K562 (cell line): ENCODE results near the gene KRTAP5-4. TPM values are rescaled to one million over a fixed set of nuclear protein-coding genes. Genes with fewer than 3 reads are reported as not detected.

Experiments
- FIP1L1 ChIP-seq: fragments of 200-400 bp; formaldehyde crosslinking; IDR thresholded peaks from 2 replicates; pipeline ENCODE4 v1.6.1; 2018; ENCODE audit warnings: mild to moderate bottlenecking, low read depth, low read length; ENCODE audit not compliant: poor library complexity, severe bottlenecking
- MCM5 ChIP-seq: fragments of 450-650 bp; IDR thresholded peaks from 2 replicates; pipeline ENCODE4 v1.6.1; 2016; ENCODE audit warnings: low read depth
- MYBL2 ChIP-seq, 2 experiments: fragments of 450-650 bp in 1 of 2; sonication (generic) in 1 of 2; formaldehyde crosslinking in 1 of 2; IDR thresholded peaks; 2 replicates each; pipeline versions ENCODE4 v1.6.1 to v1.8.1; 2017 to 2022; ENCODE audit warnings: borderline replicate concordance in 1 of 2, inconsistent platforms in 1 of 2, low read depth in 1 of 2, mild to moderate bottlenecking in 1 of 2, missing genetic modification reagents in 1 of 2, moderate library complexity in 1 of 2
- SRSF7 ChIP-seq: fragments of 200-400 bp; formaldehyde crosslinking; optimal IDR thresholded peaks from 2 replicates; pipeline ENCODE3; 2017; ENCODE audit warnings: mild to moderate bottlenecking, low read depth, low read length
- ZNF12 ChIP-seq: sonication (generic); formaldehyde crosslinking; IDR thresholded peaks from 2 replicates; pipeline ENCODE4 v1.4.0; 2020; ENCODE audit warnings: mild to moderate bottlenecking, missing genetic modification reagents
- polyA plus RNA-seq, 8 experiments: library from polyadenylated mRNA; depleted of rRNA in 4 of 8; stranded (reverse) in 5 of 8; unstranded in 3 of 8; fragments of >200 nt; fragmentation: Nextera tagmentation in 2 of 8; fragmentation: Illumina TruSeq in 1 of 8; extraction: Ambion mirVana in 2 of 8; extraction: Trizol in 1 of 8; gene quantifications; 2 replicates each; pipeline versions ENCODE4 v1.2.1 to v1.2.3, GENCODE V29; 2011 to 2014; ENCODE audit warnings: inconsistent platforms in 1 of 8, missing spikeins in 1 of 8
- total RNA-seq, 7 experiments: library from RNA; depleted of rRNA in 6 of 7; stranded (reverse); fragments of >200 nt in 6 of 7; fragmentation: Illumina TruSeq in 2 of 7; extraction: Trizol in 2 of 7; gene quantifications; 2 replicates each; pipeline versions ENCODE4 v1.2.1 to v1.2.3, GENCODE V29; 2011 to 2021; ENCODE audit warnings: low replicate concordance in 1 of 7
- TF ChIP-seq, protein P1 (sequence below): sonication (generic); formaldehyde crosslinking; IDR thresholded peaks from 2 replicates; pipeline ENCODE4 v1.8.0; 2023; ENCODE audit warnings: mild to moderate bottlenecking, missing genetic modification reagents
- TF ChIP-seq, protein P2 (sequence below), 3 experiments: fragments of 200-800 bp in 1 of 3; sonication (Bioruptor generic) in 1 of 3; sonication (generic) in 1 of 3; formaldehyde crosslinking in 1 of 3; IDR thresholded peaks; 2 replicates each; pipeline versions ENCODE4 v1.6.1 to v1.8.0; 2016 to 2022; ENCODE audit warnings: mild to moderate bottlenecking in 2 of 3, missing compliant biosample characterization in 2 of 3, missing genetic modification characterization in 2 of 3, missing genetic modification reagents in 1 of 3
- TF ChIP-seq, protein P3 (sequence below): fragments of 450-650 bp; IDR thresholded peaks from 2 replicates; pipeline ENCODE4 v1.6.1; 2016; ENCODE audit warnings: mild to moderate bottlenecking
- TF ChIP-seq, protein P4 (sequence below): fragments of 450-650 bp; IDR thresholded peaks from 2 replicates; pipeline ENCODE4 v1.6.1; 2018; ENCODE audit not compliant: partially characterized antibody

Gene KRTAP5-4
- total and polyA plus RNA-seq, 9 of the 15 experiments (the other 6 are each of a cell fraction or from before 2014, with no cell fraction given), result not detected

DNA sequence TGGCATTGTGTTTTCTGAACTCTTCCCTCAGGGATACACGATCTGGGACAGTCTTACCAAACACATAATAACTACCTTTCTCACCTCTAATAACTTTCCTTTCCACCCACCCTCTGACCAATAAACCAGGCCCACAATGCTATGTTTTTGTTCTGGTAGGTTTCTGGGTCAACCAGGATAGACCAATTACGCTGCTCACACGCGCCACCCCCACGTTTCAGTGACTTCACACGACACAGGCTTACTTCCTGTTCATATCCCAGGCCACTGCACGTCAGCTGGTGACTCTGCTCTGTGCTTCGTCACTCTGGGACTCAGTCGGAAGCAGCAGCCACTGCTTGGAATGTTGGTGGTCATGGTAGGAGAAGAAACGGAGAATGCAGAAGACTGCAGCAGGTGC is 2.5 kb downstream of the KRTAP5-4 start (continued):
- TF ChIP-seq, protein P1, sequence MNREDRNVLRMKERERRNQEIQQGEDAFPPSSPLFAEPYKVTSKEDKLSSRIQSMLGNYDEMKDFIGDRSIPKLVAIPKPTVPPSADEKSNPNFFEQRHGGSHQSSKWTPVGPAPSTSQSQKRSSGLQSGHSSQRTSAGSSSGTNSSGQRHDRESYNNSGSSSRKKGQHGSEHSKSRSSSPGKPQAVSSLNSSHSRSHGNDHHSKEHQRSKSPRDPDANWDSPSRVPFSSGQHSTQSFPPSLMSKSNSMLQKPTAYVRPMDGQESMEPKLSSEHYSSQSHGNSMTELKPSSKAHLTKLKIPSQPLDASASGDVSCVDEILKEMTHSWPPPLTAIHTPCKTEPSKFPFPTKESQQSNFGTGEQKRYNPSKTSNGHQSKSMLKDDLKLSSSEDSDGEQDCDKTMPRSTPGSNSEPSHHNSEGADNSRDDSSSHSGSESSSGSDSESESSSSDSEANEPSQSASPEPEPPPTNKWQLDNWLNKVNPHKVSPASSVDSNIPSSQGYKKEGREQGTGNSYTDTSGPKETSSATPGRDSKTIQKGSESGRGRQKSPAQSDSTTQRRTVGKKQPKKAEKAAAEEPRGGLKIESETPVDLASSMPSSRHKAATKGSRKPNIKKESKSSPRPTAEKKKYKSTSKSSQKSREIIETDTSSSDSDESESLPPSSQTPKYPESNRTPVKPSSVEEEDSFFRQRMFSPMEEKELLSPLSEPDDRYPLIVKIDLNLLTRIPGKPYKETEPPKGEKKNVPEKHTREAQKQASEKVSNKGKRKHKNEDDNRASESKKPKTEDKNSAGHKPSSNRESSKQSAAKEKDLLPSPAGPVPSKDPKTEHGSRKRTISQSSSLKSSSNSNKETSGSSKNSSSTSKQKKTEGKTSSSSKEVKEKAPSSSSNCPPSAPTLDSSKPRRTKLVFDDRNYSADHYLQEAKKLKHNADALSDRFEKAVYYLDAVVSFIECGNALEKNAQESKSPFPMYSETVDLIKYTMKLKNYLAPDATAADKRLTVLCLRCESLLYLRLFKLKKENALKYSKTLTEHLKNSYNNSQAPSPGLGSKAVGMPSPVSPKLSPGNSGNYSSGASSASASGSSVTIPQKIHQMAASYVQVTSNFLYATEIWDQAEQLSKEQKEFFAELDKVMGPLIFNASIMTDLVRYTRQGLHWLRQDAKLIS (CRISPR knock-in tag), result no peak
- TF ChIP-seq MYBL2 (IDR thresholded peaks at IDR 0.05; ENCODE audit: low read depth) (no peak), MYBL2 (CRISPR knock-in tag; IDR thresholded peaks at IDR 0.05; ENCODE audit: borderline replicate concordance) (no peak), FIP1L1 (no peak), MCM5 (no peak), SRSF7 (no peak), ZNF12 (CRISPR knock-in tag) (no peak)
- TF ChIP-seq, protein P2, sequence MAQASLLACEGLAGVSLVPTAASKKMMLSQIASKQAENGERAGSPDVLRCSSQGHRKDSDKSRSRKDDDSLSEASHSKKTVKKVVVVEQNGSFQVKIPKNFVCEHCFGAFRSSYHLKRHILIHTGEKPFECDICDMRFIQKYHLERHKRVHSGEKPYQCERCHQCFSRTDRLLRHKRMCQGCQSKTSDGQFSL (CRISPR knock-in tag; IDR thresholded peaks at IDR 0.05), result no peak
- TF ChIP-seq, protein P2 (tag; IDR thresholded peaks at IDR 0.05), result no peak
- TF ChIP-seq, protein P3, sequence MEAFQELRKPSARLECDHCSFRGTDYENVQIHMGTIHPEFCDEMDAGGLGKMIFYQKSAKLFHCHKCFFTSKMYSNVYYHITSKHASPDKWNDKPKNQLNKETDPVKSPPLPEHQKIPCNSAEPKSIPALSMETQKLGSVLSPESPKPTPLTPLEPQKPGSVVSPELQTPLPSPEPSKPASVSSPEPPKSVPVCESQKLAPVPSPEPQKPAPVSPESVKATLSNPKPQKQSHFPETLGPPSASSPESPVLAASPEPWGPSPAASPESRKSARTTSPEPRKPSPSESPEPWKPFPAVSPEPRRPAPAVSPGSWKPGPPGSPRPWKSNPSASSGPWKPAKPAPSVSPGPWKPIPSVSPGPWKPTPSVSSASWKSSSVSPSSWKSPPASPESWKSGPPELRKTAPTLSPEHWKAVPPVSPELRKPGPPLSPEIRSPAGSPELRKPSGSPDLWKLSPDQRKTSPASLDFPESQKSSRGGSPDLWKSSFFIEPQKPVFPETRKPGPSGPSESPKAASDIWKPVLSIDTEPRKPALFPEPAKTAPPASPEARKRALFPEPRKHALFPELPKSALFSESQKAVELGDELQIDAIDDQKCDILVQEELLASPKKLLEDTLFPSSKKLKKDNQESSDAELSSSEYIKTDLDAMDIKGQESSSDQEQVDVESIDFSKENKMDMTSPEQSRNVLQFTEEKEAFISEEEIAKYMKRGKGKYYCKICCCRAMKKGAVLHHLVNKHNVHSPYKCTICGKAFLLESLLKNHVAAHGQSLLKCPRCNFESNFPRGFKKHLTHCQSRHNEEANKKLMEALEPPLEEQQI, result no peak
- TF ChIP-seq, protein P4, sequence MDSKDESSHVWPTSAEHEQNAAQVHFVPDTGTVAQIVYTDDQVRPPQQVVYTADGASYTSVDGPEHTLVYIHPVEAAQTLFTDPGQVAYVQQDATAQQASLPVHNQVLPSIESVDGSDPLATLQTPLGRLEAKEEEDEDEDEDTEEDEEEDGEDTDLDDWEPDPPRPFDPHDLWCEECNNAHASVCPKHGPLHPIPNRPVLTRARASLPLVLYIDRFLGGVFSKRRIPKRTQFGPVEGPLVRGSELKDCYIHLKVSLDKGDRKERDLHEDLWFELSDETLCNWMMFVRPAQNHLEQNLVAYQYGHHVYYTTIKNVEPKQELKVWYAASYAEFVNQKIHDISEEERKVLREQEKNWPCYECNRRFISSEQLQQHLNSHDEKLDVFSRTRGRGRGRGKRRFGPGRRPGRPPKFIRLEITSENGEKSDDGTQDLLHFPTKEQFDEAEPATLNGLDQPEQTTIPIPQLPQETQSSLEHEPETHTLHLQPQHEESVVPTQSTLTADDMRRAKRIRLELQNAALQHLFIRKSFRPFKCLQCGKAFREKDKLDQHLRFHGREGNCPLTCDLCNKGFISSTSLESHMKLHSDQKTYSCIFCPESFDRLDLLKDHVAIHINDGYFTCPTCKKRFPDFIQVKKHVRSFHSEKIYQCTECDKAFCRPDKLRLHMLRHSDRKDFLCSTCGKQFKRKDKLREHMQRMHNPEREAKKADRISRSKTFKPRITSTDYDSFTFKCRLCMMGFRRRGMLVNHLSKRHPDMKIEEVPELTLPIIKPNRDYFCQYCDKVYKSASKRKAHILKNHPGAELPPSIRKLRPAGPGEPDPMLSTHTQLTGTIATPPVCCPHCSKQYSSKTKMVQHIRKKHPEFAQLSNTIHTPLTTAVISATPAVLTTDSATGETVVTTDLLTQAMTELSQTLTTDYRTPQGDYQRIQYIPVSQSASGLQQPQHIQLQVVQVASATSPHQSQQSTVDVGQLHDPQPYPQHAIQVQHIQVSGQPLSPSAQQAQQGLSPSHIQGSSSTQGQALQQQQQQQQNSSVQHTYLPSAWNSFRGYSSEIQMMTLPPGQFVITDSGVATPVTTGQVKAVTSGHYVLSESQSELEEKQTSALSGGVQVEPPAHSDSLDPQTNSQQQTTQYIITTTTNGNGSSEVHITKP, result peak; percentile 91
